Left cardiac atrium (tissue), 4 donors: ENCODE results near the gene GPATCH8. TPM values are rescaled to one million over a fixed set of nuclear protein-coding genes. Genes with fewer than 3 reads are reported as not detected.
"Not testable (repeated sequence)": the region's sequence is repeated elsewhere in the genome, so short reads cannot be mapped to it uniquely, and the experiment has no call there.

Experiments
- ATAC-seq, 2 donors: fragments of 200-7000 bp; cut with Tn5 transposase; one replicate each; pipeline ENCODE4 v1.9.1; 2020; ENCODE audit warnings: mild to moderate bottlenecking in 2 of 2, moderate library complexity in 2 of 2
- DNase-seq: peaks from one replicate; pipeline ENCODE4 v3.0.0-alpha.2; 2020
- intact Hi-C, 2 donors: fragments of 100-400 bp; cut with DNase I; formaldehyde crosslinking; loops; one replicate each; pipeline versions ENCODE4 v1.14.1 to v1.15.1; 2022 to 2023
- total RNA-seq, 2 donors: library from RNA; stranded (reverse); fragmentation: NEBNext Ultra II Directional; extraction: Animal tissue kit (Norgen Biotek cat#: 25700); gene quantifications; one replicate each; pipeline ENCODE4 v1.2.1, GENCODE V29; 2021
- donor health status: DM: no; HTN: yes; CAD: no.
- donor health status: DM: no; HTN: yes; CAD: no; lungs with severe emphysema.
- donor health status: DM: yes; HTN: yes; CAD: no.
- donor health status: Dilated cardiomyopathy.

GPATCH8 gene
- total RNA-seq, 2 donors from 2014 or later: 20.8 to 28.9 TPM

DNA sequence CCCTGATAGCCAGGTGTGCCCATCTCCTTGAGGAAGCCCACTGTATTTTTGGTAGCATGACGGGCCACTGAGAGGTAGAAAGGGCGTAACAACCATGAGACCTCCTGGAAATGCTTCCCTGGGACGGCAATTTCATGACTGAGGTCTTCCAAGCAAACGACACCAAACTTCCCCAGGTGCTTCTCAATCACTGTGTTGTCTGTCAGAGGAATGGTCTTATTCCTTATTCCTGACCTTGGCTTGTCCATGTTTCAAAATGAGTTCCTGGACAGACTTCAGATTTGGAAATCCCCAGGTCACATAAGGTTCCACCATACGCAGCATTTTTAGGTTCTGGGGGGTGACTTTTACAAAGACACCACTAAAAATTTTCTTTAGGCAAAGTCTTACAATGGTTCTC is 138.2 kb downstream of the GPATCH8 start:
- ATAC-seq, intact Hi-C loops, DNase-seq: not testable (repeated sequence)

DNA sequence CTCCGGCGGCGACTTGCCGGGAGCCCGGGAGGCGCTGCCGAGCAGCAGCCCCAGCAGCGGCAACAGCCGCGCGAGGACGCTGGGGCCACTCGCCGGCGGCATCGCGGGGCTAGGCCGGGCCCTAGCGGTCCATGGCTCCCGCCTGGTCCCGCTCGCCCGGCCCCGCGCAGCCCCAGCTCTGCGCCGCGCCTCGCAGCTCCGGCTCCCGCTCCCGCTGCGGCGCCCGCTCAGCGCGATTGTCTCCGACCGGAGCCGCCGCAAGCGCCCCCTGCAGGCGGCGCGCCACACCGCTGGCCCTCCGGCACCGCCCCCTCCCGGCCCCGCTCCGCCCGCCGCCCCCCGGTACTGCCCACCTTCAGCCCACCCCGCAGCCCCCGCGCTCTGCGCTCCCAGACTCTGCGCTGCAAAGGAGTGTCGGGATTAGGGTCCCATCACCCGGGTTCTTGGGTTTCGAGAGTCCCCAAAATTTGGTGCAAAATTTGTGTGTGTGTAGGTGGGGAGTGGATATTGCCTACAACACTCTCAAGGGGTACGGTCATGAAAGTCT is 139.5 kb downstream of the GPATCH8 start, which contains the start of gene FAM171A2:
Gene FAM171A2, minus strand, starts transcription at position 241 of the 547 bp plus-strand sequence. Its CDS starts 139 bp downstream, at position 102.
- ATAC-seq: peak; percentile 81 to 94

DNA sequence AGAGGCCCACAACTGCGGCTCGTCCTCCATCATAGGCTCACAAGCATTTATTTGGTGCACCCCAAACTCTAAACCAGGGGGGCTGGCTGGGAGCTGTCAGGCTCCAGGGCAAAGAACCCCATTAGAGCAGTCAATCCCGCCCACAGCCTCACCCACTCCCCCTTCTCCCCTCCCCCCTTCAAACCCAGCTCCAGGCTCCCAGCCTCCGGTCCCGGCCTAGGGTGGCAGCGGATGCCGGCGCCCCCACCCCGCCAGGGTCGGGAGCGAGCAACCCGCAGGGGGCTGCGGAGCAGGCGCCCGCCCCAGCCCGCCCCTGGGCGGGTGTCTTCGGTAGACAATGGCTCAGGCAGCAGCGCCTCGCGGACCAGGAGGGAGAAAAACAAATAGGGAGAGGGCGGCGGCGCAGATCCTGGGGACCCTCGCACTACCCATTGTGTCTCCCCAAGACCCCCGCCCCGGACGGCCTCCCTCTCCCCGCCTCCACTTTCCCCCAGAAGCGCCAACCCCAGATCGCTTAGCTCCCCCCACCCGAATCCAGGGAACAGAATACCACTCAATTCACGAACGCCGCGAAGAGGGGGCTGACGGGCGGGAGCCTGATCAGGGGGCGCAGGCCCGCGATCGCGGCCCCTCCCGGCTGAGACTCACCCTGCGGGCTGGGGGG is 140.1 kb downstream of the GPATCH8 start:
- intact Hi-C loops: no loop called here
- ATAC-seq (peak; percentile 38 to 59), DNase-seq (no peak)

More for the DNA sequence above, 139.5 kb downstream of the GPATCH8 start, which contains the start of gene FAM171A2:
- intact Hi-C loops: no loop called here
- DNase-seq: peak; percentile 59

DNA sequence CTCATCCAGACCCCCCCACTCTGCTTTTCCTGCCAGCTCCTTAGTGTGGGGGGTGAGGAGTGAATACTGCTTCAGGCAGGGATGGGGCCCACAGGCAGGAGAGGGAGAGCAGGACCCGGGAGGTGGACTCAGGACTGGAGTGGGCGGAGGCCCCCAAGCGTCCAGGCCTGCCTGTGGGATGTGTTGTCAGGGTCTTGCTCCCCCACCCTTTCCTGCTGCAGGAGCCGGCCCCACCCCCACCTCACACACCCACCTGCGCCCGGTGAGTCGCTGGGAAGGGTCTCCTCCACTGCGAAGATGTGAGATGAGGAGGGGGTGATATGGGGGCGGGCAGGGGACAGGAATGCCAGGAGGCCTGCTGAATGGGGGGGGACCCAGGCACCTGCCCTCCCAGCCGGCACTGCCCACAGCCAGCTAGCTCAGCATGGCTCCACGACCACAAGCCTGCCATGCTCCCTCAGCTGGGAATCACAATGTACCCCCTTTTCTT is 140.7 kb downstream of the GPATCH8 start:
- intact Hi-C loops: no loop called here
- no peak for DNase-seq
- peak in 1 of 2 donors; percentile 8 for ATAC-seq

DNA sequence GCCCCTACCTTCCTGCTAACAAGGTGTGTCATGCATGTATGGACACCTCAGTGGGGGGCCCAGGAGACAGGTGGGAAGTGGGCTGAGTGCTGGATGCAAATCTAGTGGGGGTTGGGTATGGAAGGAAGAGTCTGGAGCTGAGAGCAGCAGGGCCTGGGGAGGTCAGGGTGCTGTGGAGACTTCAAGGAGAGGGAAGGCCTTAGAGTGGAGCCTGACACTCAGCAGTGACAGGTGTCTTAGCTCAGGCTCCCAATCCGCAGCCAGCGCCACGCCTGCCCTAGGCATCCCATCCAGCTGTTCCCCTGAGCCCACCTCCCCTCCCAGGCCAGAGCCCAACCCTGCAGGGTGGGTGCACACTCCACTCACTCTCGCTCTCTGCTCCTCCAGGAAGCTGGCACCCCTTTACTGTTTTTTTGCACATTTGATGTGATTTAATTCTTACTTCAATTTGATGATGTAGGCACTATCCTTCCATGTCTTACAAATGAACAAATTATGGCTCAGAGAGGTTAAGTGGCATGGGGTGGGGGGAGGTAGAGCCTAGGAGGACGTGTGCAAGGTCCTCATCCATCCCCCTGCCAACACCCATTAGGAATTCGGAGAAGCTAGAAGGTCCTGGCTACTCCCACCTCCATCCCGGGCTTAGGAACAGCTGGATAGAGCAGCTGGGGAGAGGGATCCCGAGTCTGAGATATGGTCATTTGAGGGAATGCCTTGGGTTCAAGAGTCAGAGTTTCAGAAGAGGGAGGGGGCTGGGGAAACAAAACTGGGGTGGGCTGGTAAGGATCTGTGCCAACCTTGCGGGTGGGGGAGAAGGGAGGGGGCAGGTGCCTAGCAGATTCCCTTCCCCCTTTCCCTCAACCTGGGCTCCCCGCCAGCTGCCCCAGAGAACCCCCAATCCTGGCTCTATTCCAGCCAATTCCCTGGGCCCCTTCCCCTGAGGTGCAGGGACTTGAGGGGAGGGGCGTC is 141.6 kb downstream of the GPATCH8 start:
- intact Hi-C loops: no loop called here
- DNase-seq: no peak
- ATAC-seq: no peak

GRCh38 chr17:44360826-44361225 is 142.4 kb downstream of the GPATCH8 start:
- DNase-seq (no peak), ATAC-seq (no peak)
- intact Hi-C loops: no loop called here

DNA sequence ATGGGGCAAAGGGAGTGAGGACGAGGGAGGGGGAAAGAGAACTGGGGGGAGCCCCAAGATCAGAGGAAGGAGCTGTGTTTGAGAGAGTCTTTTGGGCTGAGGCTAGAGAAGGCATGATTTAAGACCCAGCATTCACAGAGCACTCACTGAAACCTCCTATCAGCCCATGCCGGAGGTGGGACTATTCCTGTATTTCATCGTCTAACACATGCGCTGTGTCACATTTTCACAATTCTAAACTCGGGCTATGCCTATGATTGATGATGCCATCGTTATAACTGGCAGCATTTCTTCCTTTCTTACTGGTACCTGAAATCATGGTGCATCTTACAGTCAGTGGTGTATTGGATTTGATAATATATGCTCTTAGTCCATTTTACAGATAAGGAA is 143.1 kb downstream of the GPATCH8 start:
- no peak for DNase-seq
- intact Hi-C loops: no loop called here
- ATAC-seq: no peak

- intact Hi-C loops: no loop called here
- DNase-seq: no peak
- ATAC-seq: no peak
Measured at GRCh38 chr17:44359458-44360143, 143.6 kb downstream of the GPATCH8 start.

GRCh38 chr17:44359006-44359405 is 144.2 kb downstream of the GPATCH8 start:
- ATAC-seq (no peak), DNase-seq (no peak)
- intact Hi-C loops: no loop called here

GRCh38 chr17:44358066-44358465 is 145.1 kb downstream of the GPATCH8 start:
- DNase-seq (no peak), ATAC-seq (no peak)
- intact Hi-C loops: no loop called here

DNA sequence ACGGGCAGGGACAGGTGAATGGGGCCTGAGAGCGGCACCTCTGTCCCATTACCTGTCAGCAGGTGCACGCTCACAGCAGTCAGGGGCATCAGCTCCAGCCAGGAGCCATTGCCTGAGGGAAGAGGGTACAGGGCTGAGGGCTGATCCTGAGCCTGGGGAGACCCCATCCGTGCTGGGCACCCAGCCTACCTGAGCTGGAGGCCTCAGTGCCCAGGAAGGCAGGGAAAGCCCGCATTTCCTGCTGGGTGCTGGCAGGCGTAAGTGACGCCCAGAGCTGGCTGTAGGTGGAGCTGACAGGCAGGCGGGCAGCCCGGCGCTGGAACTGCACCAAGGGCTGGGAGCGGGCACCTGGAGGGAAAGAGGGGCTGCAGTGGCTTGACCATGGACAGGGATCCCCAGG is 147.0 kb downstream of the GPATCH8 start:
- ATAC-seq (no peak), DNase-seq (no peak)
- intact Hi-C loops: no loop called here

DNA sequence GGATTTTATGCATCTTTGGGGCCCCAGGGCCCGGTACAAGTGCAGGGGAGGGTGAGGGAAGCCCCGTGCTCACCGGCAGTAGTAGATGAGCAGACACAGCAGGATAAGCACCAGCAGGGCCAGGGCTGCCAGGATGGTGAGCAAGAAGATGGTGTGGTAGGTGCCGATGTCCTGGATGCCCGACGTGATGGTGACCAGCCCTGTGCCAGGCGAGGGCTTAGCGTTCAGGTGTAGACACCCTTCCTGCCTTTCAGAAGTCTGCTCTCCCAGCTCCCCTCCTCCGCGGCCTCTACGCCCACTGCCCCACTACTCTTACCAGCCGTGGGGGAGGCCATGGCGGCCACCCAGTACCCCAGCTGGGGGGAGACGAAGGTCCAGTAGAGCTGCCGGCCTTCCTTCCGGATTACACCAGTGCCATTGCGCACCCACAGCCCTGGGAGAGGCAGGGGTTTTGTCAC is 147.5 kb downstream of the GPATCH8 start:
- intact Hi-C loops: no loop called here
- DNase-seq (no peak), ATAC-seq (no peak)

DNA sequence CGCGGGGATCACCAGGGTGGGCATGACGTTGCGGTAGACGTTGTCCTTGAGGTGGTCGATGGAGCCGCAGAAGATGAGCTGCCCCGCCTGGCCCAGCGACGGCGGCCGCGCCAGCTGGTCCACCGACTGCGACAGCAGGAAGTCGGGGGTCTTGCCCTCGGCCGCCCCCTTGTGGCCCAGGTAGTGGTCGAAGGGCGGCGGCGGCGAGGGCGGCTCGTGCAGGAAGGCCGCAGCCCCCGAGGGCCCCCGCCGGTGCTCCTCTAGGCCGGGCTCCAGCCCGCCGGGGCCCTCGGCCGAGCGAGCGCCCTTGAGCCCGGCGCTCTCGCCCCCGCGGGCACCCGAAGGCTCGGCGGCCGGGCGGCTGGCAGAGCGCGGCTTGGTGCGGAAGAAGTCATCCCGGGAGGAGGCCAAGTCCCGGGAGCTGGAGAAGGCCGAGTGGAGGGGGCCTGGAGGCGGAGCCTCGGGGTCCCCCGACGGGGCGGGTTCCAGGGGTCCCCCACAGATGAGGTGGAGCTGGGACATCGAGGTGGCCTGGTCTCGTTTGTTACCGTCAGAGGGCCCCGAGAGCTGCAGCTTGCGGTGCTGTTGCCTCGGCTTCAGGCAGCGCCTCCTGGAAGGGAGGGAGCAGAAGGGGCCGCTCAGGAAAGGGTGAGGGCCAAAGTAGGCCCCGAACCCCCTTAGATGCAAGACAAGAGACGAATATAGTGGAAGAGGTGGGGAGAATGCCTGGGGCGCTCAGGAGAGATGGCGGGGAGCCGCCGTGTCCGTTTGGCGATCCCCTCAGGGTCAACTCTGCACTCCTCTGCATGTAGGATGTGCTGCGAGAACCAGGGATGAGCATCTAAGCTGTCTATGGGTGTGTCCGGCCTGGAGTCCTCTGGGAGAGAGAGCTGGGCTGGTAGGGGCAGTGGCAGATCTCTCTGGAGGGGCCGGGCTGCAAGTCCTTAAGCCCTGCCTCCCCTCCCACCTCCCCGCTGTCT is 148.3 kb downstream of the GPATCH8 start:
- intact Hi-C loops: no loop called here
- DNase-seq (peak; percentile 65), ATAC-seq (peak in 1 of 2 donors; percentile 1)

- DNase-seq: no peak
- ATAC-seq: peak; percentile 12 to 54
- intact Hi-C loops: no loop called here
Measured at GRCh38 chr17:44353672-44354331, 149.4 kb downstream of the GPATCH8 start.

- DNase-seq: no peak
- intact Hi-C loops: no loop called here
- no peak for ATAC-seq
Measured at GRCh38 chr17:44352828-44353671, 150.2 kb downstream of the GPATCH8 start.
